Progenitor cell of endocrine pancreas (in vitro differentiated cells): ENCODE data around the gene ENTHD1. TPM values are rescaled to one million over a fixed set of nuclear protein-coding genes. Genes with fewer than 3 reads are reported as not detected.

Experiments used
- DNase-seq: peaks from one replicate; pipeline ENCODE4 v3.0.0; 2021; ENCODE audit warnings: low spot score; ENCODE audit not compliant: unreplicated experiment
- H3K27ac Mint-ChIP-seq: 2 replicates; pipeline ENCODE4 v1.8.0; 2021; ENCODE audit warnings: mild to moderate bottlenecking, moderate library complexity, mixed read lengths
- H3K27me3 Mint-ChIP-seq: 2 replicates; pipeline ENCODE4 v1.8.0; 2021; ENCODE audit warnings: mixed read lengths
- H3K36me3 Mint-ChIP-seq: 2 replicates; pipeline ENCODE4 v1.8.0; 2022; ENCODE audit warnings: mixed read lengths; ENCODE audit not compliant: insufficient read depth
- H3K4me1 Mint-ChIP-seq: 2 replicates; pipeline ENCODE4 v1.8.0; 2021; ENCODE audit warnings: low read depth, mixed read lengths
- H3K4me3 Mint-ChIP-seq: 2 replicates; pipeline ENCODE4 v1.8.0; 2021; ENCODE audit warnings: low read depth, mild to moderate bottlenecking, moderate library complexity, mixed read lengths
- H3K9me3 Mint-ChIP-seq: 2 replicates; pipeline ENCODE4 v1.8.0; 2021; ENCODE audit warnings: low read depth, mixed read lengths
- total RNA-seq: library from RNA; stranded (reverse); gene quantifications from 2 replicates; pipeline ENCODE4 v1.2.1, GENCODE V29; 2021
- TF ChIP-seq, protein P1 (sequence below): fragments of 200-600 bp; sonication (generic); IDR thresholded peaks from one replicate; pipeline ENCODE4 v1.5.0; 2021; ENCODE audit warnings: antibody characterized with exemption, mild to moderate bottlenecking; ENCODE audit not compliant: unreplicated experiment

Gene ENTHD1
- total RNA-seq, 1 donor from 2014 or later = not detected

DNA sequence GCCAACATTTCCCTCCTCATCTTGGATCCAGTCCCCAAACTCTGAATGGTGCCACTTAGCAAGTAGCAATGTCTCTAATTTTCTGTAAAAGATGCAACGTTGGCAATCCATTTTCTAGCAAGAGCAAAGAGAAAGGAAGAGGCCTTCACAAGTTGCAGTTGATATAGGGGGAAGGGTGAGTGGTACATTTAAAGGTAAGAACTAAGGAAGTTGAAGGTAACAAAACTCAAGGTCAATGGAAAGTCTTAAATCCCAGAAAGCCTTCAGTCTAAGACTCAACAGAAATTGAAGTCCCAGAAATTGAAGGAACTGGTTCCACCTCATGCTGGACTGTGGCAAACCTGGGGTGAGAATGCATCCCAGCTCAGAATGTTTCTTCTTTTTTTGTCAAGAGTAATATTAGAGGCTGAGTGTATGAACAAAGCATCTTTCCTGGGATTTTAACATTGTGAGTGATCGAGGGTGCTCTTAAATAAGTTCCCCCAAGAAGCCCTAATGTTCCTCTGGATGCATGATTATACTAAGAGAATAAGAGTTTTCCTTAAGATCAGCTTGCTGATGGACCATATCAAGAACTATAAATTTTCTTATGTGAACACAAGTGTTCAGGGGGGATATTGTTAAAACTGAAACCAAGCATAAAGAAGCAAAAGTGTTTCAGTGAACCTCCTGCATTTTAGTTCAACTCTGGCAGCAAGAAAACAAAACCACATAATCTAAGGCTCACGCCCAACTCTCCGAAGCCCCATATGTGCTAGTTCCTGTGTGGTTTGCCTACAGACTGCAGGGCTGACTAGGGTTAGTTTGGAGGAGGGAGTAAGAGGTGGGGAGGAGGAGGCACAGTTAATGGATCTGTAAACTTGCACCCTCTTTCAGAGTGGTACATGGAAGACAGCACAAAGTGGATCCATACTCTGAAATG is 7.0 kb upstream of the ENTHD1 start, which contains the start of gene GRAP2:
Gene GRAP2 (plus strand): TSS at position 779 of the 922 bp plus-strand sequence. CDS start 46,023 bp downstream, outside the sequence.
- Mint-ChIP-seq H3K36me3 (no peaks in the 10 kb centered on the region), H3K9me3 (no peaks in the 10 kb centered on the region), H3K4me1 (no peaks in the 10 kb centered on the region), H3K27me3 (peaks cover 18% of the 10 kb centered on the region), H3K27ac (no peak within 1 kb of the TSS), H3K4me3 (no peak within 1 kb of the TSS)
- TF ChIP-seq, protein P1, sequence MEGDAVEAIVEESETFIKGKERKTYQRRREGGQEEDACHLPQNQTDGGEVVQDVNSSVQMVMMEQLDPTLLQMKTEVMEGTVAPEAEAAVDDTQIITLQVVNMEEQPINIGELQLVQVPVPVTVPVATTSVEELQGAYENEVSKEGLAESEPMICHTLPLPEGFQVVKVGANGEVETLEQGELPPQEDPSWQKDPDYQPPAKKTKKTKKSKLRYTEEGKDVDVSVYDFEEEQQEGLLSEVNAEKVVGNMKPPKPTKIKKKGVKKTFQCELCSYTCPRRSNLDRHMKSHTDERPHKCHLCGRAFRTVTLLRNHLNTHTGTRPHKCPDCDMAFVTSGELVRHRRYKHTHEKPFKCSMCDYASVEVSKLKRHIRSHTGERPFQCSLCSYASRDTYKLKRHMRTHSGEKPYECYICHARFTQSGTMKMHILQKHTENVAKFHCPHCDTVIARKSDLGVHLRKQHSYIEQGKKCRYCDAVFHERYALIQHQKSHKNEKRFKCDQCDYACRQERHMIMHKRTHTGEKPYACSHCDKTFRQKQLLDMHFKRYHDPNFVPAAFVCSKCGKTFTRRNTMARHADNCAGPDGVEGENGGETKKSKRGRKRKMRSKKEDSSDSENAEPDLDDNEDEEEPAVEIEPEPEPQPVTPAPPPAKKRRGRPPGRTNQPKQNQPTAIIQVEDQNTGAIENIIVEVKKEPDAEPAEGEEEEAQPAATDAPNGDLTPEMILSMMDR = no peak
- DNase-seq = no peak

DNA sequence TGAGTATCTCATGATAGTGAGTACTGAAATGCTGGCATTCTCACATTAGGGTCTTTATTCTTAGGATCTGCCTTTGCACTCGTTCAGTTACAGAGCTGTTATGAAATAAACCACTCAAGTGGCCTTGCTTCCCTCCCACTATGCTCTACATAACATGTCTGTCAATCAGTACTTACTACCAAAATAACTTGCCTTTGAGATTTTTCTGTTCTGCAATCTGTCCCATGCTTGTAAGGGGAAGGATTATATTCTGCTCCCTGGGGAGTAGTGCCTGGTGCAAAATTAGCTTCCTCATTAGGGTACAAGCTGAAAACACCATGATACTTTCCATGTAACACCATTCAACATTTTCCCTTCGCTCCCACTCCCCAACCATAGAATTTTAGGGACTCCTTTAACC is 5.4 kb upstream of the ENTHD1 start:
- no peaks in the 10 kb centered on the region for H3K4me1 Mint-ChIP-seq
- H3K27ac Mint-ChIP-seq = no peak overlapping the region

DNA sequence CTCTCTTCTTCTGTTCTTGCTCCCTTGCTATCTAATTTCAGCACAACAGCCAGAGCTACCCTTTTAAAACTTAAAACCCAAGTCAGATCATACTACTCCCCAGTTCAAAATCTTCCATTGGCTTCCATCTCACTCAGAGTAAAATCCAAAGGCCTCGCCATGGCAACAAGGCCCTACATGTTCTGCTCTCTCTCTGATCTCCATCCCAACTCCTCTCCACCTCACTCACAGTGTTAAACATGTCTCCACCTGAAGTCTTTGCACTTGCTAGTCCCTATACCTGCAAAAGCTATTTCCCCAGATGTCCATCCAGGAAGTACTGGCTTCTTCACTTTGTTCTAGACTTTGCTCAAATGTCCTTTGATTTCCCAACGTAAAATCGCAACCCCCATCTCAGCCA is 4.3 kb upstream of the ENTHD1 start:
- Mint-ChIP-seq H3K9me3 (no peaks in the 10 kb centered on the region), H3K4me1 (no peaks in the 10 kb centered on the region), H3K36me3 (no peaks in the 10 kb centered on the region), H3K4me3 (no peak overlapping the region), H3K27me3 (peaks cover 21% of the 10 kb centered on the region), H3K27ac (no peak overlapping the region)
- TF ChIP-seq, protein P1 = no peak
- no peak for DNase-seq

More for the DNA sequence above, 5.4 kb upstream of the ENTHD1 start:
- Mint-ChIP-seq H3K36me3 (no peaks in the 10 kb centered on the region), H3K27me3 (peaks cover 18% of the 10 kb centered on the region), H3K4me3 (no peak overlapping the region), H3K9me3 (no peaks in the 10 kb centered on the region)
- DNase-seq = no peak
- TF ChIP-seq, protein P1 = no peak

DNA sequence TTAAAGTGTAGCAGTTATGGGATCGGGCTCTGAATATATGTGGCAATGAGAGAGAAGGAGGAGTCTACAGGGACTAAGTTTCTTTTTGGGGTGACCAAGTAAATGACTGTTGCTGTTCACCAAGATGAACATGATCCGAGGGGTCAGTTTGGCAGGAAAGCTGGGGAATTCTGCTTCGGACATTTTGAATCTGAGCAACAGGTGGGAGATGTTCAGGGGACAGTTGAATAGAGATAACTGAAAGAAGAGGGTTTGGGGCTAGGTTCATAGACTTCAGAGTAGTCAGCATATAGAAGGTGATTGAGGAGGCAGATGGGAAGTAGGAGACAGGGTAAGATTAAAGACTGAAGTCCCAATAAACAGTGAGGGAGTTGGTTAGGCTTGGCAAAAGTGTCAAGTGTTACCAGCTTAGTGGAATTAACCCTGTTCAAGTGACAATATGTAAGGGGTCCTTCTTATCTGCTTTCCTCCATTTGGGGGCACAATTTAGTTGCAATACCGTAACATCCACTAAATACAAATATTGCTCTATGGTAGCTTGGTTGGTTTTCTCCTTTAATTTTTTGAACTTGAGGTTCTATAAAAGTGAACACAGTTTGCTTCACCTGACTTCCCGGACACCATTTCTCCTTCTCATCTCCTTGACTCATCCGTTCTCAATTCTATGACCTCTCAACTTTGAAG is 2.9 kb upstream of the ENTHD1 start:
- Mint-ChIP-seq H3K36me3 (no peaks in the 10 kb centered on the region), H3K4me3 (no peak overlapping the region), H3K4me1 (no peaks in the 10 kb centered on the region), H3K27ac (no peak overlapping the region), H3K27me3 (peaks cover 14% of the 10 kb centered on the region), H3K9me3 (no peaks in the 10 kb centered on the region)
- TF ChIP-seq, protein P1 = no peak
- DNase-seq = no peak

DNA sequence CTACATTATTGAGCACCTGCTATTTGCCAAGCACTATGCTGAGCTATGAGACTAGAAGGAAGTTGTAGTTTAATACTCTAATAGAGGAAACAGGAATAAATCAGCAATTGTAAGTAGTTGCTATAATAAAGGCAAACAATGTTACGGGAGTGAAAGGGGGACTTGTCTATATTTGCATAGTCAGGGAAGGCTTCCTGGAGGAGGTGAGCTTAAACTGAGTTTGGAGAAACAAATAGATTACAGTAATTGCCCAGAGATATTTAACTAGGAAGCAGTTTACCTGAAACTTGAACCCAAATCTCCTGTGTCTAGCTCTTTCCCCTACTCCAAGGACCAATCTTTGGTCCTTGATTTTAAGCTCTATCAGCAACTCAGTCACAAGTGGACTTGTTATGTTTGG is 2.1 kb upstream of the ENTHD1 start:
- TF ChIP-seq, protein P1 = no peak
- H3K27me3 Mint-ChIP-seq = peaks cover 12% of the 10 kb centered on the region
- H3K9me3 Mint-ChIP-seq = no peaks in the 10 kb centered on the region
- H3K27ac Mint-ChIP-seq = no peak overlapping the region
- H3K4me1 Mint-ChIP-seq = no peaks in the 10 kb centered on the region
- H3K4me3 Mint-ChIP-seq = no peak overlapping the region
- H3K36me3 Mint-ChIP-seq = no peaks in the 10 kb centered on the region
- DNase-seq = no peak
